HG02571 (cell line): Measurements from ENCODE around the gene P2RX6.
"Not testable (repeated sequence)": the region's sequence is repeated elsewhere in the genome, so short reads cannot be mapped to it uniquely, and the experiment has no call there.

Experiments
- ATAC-seq: cut with Tn5 transposase; IDR thresholded peaks from one replicate; pipeline ENCODE4 v1.9.1; 2021; ENCODE audit warnings: mild to moderate bottlenecking, moderate library complexity; ENCODE audit not compliant: unreplicated experiment

Gene P2RX6

DNA sequence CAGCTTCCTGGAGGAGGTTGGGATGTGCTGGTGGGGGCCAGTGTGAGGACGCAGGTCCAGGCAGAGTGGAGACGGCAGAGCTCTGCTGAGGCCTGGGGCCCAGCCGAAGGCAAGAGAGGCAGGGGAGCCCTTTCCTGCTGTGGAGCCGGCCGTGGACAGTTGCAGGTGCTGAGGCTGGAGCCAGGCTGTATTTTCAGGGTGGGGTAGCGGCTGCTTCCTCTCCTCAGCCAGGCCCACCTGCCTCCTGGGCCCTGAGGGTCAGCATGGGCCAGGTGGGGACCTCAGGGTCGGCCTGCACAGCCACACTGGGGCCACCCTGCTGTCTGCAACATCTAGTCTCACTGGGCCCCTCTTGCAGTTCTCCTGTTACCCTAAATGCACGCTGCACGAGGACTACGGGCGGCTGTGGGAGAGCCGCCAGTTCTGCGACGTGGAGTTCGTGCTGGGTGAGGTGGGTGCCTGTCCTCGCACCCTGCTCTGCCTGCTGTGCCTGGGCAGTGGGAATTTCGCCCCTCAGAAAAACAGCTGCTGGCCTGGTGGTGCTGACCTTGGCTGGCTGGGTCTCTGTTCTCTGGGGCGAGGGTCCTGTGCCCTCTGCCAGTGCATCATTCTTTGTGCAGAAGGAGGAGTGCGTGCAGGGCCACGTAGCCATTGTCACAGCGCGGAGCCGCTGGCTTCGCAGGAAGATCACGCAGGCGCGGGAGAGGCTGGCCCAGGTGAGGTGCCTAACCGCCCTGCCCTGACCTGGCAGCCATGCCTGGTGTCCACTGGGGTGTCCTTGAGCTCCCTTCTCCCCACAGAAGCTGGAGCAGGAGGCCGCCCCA is 21.4 kb upstream of the P2RX6 start:
- ATAC-seq: no peak

DNA sequence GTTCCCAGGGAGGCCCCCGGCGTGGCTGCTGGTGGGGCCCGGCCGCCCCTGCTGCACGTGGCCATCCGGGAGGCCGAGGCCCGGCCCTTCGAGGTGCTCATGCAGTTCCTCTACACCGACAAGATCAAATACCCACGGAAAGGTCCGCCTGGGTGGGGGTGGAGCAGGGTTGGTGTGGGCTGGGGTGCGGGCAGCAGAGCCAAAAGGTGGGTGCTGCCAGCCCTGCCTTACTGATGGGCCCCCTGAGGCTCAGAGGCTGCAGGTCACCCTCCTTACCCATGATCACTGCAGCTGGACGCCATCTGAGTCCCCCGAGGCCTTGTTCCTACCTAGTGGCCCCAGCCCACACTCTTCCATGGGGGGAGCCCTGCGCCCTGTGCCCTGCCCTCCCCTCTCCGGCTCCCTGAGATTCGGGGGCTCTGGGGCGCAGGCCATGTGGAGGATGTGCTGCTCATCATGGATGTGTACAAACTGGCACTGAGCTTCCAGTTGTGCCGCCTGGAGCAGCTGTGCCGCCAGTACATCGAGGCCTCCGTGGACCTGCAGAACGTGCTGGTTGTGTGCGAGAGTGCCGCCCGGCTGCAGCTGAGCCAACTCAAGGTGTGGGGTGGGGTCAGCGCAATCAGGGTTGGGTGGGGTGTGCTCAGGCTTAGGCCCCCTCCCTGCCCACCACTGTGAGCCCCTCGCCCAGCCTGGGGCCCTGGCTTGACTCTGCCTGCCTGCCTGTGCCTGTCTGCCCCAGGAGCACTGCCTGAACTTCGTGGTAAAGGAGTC is 20.6 kb upstream of the P2RX6 start:
- no peak for ATAC-seq

DNA sequence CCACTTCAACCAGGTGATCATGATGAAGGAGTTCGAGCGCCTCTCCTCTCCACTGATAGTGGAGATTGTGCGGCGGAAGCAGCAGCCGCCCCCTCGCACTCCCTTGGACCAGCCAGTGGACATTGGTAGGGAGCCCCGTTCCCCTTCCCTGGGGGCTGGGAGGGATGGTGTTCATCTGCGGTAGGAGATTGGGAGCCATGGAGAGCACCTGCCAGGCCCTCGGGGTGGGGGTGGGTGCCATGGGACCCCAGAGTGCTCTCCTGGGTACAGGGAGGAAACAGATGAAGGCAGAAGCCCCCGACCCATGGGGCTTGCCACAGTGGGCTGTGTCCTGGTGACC is 20.1 kb upstream of the P2RX6 start:
- no peak for ATAC-seq

DNA sequence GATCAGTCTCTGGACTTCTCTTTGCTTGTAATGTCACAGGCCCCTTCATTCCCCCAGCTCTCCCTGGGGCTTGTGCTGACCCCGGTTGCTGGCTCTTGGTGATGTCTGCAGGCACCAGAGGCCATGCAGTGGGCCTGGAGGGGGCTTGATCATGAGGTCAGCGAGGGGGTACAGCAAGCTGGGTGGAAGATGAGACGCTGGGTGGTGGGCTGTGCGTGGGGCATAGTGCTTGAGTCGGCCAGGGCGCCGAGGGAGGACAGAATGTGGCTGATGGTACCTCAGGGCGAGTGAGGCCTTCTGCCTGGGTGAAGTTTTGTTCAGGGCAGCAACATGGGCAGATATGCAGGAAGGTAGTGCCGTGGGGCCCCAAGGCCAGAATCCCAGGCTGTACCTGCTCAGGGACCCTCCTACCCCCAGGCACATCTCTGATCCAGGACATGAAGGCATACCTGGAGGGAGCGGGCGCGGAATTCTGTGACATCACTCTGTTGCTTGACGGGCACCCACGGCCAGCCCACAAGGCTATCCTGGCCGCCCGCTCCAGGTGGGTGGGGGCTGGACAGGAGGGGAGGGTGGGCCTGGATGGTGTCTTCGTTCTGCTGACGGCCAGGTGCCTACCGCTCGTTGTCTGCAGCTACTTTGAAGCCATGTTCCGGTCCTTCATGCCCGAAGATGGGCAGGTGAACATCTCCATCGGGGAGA is 19.5 kb upstream of the P2RX6 start:
- ATAC-seq: no peak

DNA sequence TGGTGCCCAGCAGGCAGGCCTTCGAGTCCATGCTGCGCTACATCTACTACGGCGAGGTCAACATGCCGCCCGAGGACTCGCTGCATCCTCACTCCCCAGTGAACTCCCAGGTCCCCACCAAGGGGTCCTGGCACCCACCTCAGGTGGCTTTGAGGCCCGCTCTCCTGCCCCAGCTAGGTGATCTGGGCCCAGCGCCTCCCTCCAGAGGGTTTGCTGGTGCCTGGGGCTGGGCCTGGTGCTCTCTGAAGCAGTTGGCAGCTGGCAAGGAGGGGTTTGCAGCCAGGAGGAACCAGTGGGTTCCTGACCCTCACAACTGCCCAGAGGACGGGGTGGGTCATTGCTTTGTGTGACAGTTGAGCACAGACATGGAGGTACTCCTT is 18.9 kb upstream of the P2RX6 start:
- ATAC-seq: no peak

DNA sequence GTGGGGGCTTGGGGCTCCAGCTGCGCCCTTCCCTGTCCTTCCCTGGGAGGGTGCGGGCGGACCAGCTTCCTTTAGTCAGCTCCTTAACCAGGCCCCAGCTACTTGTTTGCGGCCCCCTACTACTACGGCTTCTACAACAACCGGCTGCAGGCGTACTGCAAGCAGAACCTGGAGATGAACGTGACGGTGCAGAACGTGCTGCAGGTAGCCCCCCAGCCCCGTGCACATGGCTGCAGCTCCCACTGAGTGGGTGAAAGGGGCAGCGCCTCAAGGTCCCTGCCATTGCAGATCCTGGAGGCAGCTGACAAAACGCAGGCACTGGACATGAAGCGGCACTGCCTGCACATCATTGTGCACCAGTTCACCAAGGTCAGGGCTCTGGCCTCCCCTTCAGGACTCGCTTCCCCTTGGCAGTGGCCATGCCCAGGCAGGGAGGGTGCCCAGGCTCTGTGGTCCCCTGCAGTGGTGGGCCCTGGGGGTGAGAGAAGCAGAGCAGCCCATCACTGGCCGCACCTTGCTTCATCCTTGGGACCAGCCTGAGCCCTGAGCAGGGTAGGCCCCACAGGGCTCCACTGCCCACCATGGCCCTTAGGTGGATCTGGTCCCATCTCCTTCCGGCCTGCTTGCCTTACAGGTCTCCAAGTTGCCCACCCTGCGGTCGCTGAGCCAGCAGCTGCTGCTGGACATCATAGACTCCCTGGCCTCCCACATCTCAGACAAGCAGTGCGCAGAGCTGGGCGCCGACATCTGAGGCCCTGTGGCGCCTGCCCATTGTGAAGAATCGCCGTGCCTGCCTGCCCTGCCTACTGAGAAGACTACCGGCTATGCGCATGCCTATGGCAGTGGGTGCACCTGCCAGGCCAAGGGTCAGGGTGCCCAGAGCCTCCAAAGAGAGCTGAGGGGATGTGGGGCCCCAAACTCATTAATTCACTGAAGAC is 18.1 kb upstream of the P2RX6 start:
- no peak for ATAC-seq

DNA sequence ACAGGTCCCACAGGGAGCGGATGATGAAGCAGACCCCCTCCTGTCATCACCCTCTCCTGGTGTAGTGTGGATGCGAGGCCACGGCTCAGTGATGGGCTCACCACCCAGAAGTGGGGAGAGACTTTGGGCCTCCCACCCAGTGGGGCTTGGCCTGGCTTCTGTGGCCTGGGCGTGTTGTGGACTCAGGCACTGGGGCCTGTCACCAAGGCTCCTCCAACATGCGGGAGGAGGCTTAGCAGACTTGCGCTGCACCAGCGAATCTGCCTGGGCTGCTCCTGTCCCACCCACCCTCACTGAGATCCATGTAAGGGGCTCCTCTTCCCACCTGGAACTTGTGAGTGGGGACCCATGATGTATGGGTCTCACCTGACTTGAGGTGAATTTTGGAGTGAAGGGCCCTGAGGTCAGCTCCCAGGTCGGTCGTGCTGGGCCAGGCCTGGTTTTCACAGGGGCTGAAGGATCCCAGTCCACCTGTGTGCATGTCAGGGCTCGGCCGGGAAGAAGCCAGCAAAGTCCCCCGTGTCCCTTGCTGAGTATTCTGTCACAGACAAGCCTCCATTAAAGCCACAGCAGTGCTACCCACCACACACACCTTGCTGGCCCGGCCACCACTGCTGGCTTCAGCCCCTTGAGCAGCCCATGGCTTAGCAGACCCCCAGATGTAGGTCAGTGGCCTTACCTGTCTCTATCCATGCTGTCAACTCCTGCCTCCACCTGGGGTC is 17.3 kb upstream of the P2RX6 start:
- ATAC-seq: no peak

DNA sequence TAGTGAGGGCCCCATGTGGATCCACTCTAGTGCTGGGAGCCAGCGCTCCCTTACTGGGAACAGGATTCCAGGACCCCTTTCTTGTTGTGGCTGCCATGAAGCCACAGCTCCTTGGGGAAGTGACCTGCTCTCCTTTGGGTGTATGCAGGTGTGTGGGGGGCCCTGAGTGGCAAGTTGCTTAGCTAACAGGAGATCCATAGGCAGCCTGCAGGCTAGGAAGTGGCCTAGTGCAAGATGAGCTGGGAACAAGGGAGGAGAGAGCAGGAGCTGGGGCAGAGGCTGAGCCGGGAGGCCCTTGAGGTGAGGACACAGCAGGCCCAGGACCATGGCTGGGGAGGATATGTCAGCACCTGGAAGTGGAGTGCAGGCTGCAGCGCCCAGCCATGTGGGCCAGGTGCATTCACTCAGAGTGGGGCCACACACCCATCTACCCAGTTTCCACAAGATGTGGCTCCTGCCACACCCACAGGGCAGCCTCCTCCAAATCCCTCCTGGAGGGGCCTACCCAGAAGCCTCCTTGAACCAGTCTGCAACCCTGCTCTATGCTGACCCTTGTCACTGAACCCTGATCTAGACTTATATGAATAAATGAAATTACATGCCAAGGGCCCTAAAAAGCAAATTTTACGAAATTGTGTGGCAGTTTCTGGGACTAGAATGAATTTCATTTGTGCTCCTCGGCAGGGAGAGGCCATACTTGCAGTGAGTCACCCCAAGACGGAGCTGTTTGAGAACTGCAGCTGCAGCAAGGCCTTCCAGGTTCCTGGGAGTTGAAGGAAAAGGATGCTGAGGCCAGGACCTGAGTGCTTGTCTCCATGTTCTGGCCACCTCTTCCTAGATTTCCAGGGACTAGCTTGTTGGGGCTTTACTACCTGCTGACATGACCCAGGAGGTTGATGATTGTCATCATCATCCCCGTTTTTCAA is 16.3 kb upstream of the P2RX6 start:
- ATAC-seq: no peak

DNA sequence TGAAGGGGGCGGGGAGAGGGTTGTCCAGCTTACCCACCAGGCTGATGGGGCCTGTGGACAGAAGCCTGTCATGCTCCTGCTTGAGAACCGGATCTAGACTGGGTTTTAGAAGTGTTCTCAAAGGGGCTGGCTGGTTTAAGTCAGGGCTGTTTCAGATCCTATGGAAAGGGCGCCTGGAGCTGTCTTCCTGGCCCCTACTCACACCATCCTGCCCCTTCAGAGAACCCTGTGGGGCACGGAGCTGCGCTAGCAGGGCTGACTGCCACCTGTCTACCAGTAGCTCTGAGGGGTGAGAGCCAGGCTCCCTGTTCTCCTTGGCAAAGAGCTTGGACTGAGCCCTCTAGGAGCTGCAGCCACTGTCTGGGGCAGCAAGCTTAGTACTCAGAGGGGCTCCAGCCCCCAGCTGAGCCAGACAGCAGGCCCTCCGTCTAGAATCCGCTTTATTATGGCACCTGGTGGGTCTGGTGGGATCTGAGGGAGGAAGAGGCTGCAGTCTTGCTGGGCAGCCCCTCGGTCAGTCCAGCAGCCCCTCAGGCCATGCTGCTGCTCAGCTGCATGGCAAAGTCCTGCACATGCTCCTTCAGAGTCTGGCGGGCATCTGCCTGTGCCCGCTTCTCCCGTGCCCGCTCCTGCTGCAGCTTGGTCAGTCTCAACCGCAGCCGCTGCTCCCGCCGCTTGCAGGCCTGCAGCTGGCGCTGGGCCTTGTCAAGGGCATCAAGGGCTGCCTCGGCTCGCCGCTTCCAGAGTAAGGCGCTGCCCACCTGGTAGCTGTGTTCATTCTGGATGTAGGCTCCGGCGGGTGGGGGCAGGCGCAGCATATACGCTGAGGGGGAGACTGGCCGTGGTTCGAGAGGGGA is 15.4 kb upstream of the P2RX6 start:
- no peak for ATAC-seq

DNA sequence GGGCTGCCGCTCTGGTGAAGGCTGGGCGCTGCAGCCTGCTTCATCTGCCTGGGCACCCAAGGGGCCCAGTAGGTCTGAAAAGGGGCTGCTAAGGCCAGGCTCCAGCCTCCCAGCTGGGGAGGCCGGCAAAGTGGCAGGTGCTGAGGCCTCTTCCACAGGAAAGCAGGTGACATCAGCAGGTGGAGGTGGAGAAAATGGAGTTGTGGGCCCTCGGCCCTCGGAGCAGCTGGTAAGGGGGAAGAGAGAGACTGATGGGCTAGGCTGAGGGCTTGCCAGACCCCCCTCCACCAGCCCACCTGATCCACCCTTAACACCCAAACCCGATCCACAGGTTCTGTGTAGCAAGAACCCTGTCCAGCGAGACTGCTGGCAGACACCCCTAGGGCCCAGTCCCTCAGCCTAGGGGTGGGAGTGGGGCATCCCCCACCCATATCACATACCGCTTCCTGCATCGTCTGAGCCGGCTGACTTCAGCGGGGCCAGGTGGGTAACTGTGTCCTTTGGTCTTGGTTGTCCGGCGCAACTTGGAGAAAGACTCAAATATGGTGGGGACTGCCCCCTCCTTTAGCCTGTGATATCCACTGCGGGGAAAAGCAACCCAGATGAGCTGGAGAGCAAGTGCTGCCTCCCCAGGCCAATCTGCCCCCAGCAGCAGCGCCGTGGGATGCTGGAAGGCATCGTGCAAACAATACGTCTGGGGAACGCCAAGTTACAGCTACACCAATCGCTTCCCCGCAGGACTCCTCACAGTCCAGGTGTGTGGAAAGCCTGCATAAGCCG is 14.6 kb upstream of the P2RX6 start:
- ATAC-seq: no peak

DNA sequence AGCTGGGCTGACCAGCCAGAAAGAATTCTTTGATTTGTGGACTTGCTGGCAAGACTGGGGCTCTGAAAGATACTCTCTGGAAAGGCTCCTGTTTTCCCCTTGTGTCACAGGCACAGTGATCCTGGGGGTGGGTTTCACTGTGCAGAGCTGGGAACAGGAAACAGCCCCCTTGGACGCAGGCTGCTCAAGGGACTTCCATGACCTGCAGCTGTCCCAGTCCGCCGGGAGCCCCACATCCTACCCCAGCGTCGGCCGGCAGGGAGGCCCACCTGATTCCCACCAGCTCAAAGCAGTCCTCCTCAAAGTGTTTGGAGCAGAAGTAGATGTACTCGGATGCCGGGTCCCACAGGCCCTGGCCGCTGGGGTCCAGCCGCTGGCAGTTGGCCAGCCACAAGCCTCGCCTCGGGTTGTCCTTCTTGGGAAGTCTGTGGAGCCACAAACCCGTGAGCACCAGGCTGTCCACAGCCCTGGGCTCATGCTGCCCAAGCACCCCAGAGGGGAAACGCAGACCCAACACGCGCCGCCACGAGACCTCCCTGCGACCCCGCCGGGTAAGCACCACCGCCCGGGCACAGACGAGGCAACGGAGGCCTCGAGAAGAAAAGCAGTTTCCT is 13.9 kb upstream of the P2RX6 start:
- ATAC-seq: no peak

DNA sequence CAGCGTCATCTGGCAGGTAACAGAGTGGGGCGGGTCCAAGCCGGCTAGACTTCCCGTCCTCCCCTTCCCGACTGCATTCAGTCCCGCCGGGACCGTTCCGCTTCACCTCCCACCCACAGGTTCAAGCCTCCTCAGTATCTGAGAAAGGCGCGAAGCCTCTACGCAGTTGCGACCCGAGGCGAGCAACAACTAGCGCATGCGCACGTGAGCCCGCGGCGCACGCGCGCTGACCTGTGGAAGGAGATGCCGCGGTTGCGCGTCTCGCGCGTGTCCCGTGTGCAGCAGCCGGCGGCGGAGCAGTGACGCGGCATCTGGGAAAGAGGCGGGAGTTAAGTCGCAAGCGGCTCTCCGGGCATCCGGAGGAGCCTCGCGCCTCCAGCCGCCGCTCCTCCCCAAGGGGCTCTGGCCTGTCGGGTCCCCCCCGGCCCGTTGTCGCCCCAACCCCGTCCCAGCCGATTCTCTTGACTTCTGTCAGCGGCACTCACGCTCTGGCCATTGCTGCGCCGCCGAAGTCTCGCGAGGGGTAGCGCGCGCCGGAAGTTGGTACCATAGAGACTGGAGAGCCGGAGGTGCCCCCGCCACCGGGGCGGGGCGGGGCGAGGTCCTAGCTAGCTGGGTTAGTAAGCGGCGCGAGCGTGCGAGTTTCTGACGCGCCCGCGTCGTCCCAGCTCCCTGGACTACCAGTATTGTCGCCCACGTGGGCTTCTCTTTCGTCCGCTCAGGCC is 13.2 kb upstream of the P2RX6 start, which contains the start of gene THAP7:
Gene THAP7, minus strand, starts transcription at position 518 of the 725 bp plus-strand sequence. Its CDS starts 207 bp downstream, at position 311.
- ATAC-seq: peak; percentile 77

DNA sequence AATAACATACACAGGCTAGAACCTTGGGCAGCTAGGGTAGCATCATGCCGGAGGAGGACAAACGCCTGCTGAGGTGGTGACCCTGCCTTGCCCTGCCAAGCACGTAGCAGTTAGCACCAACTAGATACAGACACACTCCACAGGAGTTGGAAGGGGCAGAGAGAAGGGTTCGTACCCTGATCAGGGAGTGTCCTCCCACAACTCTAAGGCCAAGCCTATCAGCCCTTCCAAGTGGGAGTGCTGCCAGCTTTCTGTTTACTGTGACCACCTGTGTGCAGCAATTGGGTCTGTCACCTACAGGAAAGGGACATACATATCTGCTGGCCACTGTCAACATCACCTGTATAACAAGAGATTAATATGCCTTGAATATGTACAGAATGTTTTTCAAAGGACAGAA is 11.2 kb upstream of the P2RX6 start:
- no peak for ATAC-seq

DNA sequence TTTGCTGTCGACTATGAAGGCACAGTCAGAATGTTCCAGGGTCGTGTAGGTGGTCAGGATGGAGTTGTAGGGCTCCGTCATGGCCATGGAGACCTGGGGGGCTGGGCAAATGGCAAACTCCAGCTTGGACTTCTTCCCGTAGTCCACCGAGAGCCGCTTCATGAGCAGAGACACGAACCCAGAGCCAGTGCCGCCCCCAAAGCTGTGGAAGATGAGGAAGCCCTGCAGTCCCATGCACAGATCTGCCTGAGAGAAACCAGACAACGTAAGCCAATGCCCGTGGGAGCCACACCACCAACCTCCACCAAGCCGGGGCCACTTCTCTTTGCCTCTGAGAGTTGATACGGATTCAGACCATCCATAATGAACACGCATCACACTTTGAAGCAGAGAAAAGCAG is 5.8 kb upstream of the P2RX6 start:
- ATAC-seq: not testable (repeated sequence)

DNA sequence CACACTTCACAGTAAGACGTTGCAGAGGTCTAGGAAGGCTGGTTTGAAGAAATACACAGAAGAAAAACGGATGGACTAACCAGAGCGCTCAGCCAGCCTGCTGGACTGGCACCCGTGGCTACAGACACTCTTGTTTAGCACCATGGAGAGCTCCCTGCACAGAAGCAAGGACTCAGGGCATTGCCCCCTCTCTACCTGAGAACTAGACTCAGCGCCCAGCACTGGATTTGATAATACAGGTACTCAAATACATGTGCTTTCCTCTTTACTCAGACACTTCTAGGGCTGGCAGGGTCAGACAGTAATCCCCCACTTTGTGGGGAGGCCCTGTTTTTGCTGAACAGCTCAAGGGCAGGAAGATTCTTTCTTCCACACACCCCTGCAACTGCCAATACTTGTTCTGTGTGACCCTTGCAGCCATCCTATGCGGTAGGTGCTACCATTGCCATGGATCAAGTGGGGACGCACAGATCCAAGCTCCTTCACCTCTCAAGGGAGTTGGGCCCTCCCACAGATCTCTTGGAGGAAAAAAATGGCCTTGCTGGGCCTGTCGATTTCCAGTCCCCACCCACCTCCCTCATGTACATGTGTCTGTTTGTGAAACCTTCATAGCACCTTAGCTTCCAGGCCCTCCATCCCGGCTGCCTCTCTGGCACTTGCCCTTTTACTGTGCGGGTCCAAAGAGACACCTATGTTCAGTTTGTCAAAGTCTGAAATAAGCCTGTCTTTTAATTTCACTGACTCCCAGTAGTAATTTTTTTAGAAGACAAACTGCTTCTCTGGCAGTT is 5.1 kb upstream of the P2RX6 start:
- no peak for ATAC-seq
